Gastrocnemius medialis (tissue), 4 donors: Measurements from ENCODE around the gene FAXDC2. TPM values are rescaled to one million over a fixed set of nuclear protein-coding genes. Genes with fewer than 3 reads are reported as not detected.

Experiments used
- ATAC-seq, 2 donors: fragments of 150-250 bp; one replicate each; pipeline ENCODE4 v1.9.1; 2016
- DNase-seq, 2 donors: peaks; one replicate each; pipeline ENCODE4 v3.0.0-alpha.2; 2019
- H3K27ac ChIP-seq, 4 donors: fragments of 200-600 bp; sonication (generic); 1 replicate in 1 of 4; 2 replicates in 3 of 4; pipeline ENCODE4 v1.5.1; 2016 to 2018; ENCODE audit warnings: mild to moderate bottlenecking in 2 of 4, moderate library complexity in 1 of 4
- H3K27me3 ChIP-seq, 3 donors: fragments of 200-600 bp; sonication (generic) in 2 of 3; 1 replicate in 1 of 3; 2 replicates in 2 of 3; pipeline versions ENCODE4 v1.5.1 to v1.6.0; 2016 to 2019; ENCODE audit warnings: mild to moderate bottlenecking in 1 of 3, moderate library complexity in 1 of 3
- H3K36me3 ChIP-seq, 2 donors: fragments of 200-600 bp; sonication (generic) in 1 of 2; one replicate each; pipeline ENCODE4 v1.5.1; 2017 to 2018
- H3K4me1 ChIP-seq, 2 donors: fragments of 200-600 bp; sonication (generic) in 1 of 2; one replicate each; pipeline ENCODE4 v1.5.1; 2016 to 2017; ENCODE audit warnings: mild to moderate bottlenecking in 2 of 2
- H3K4me3 ChIP-seq, 4 donors: fragments of 200-600 bp; sonication (generic) in 3 of 4; 1 replicate in 1 of 4; 2 replicates in 3 of 4; pipeline ENCODE4 v1.5.1; 2016 to 2019; ENCODE audit warnings: mild to moderate bottlenecking in 2 of 4
- H3K9me3 ChIP-seq, 3 donors: fragments of 200-600 bp; sonication (generic) in 2 of 3; 1 replicate in 1 of 3; 2 replicates in 2 of 3; pipeline ENCODE4 v1.5.1; 2016 to 2019
- CTCF ChIP-seq, 5 experiments: fragments of 450-650 bp in 3 of 5; fragments of 200-600 bp in 2 of 5; sonication (generic) in 2 of 5; IDR thresholded peaks in 4 of 5; conservative IDR thresholded peaks in 1 of 5; 1 replicate in 4 of 5; 2 replicates in 1 of 5; pipeline ENCODE4 v1.5.1; 2016 to 2019; ENCODE audit warnings: antibody characterized with exemption in 5 of 5, mild to moderate bottlenecking in 3 of 5, moderate library complexity in 3 of 5
- POLR2A ChIP-seq, 2 donors: fragments of 450-650 bp; IDR thresholded peaks; one replicate each; pipeline ENCODE4 v1.6.1; 2017; ENCODE audit warnings: antibody characterized with exemption in 2 of 2, mild to moderate bottlenecking in 2 of 2, moderate library complexity in 2 of 2
- in situ Hi-C, 4 donors: fragments of 200-750 bp; cut with MboI; loops; one replicate each; pipeline versions ENCODE4 v1.15.0 to v1.8.0; 2017; ENCODE audit warnings: low sequenced_read_pairs in 4 of 4
- intact Hi-C: fragments of 100-400 bp; cut with DNase I; formaldehyde crosslinking; loops from one replicate; pipeline ENCODE4 v1.15.1; 2023; ENCODE audit warnings: low total_unique reads
- total RNA-seq, 4 donors: library from RNA; depleted of rRNA; stranded (reverse); fragments of >200 nt; gene quantifications; one replicate each; pipeline versions ENCODE4 v1.1.0 to v1.2.3, GENCODE V29; 2016

FAXDC2 gene
- total RNA-seq, 4 donors from 2014 or later: 4.4 to 12.5 (median 6.4) TPM

GRCh38 chr5:154860123-154860522, 9.7 kb upstream of the FAXDC2 start:
- no peaks in the 10 kb centered on the region for H3K9me3 ChIP-seq
- TF ChIP-seq CTCF (IDR thresholded peaks at IDR 0.05 in 4 of 5, conservative IDR thresholded peaks at IDR 0.05 in 1 of 5) (no peak), POLR2A (IDR thresholded peaks at IDR 0.05) (no peak)
- in situ Hi-C loops (no loop called here), intact Hi-C loops (loop anchor here (5.0 kb wide), 1 partner anchor 37 kb away; no protein-coding TSS in a partner anchor)
- H3K27ac ChIP-seq: peak overlapping the region; percentile 95 to 97 (median 97)
- no peak for ATAC-seq
- H3K36me3 ChIP-seq: peaks cover 0 to 3% of the 10 kb centered on the region in 2 donors
- no peaks in the 10 kb centered on the region for H3K27me3 ChIP-seq
- DNase-seq: peak; percentile 7 to 46
- peaks cover 42% of the 10 kb centered on the region in 2 donors for H3K4me1 ChIP-seq
- peak overlapping the region; percentile 74 to 98 (median 92) for H3K4me3 ChIP-seq

- Histone ChIP-seq H3K4me3 (peak overlapping the region; percentile 74 to 98 (median 92)), H3K27me3 (no peaks in the 10 kb centered on the region), H3K36me3 (no peaks in the 10 kb centered on the region), H3K27ac (peak overlapping the region; percentile 95 to 97 (median 97)), H3K4me1 (peaks cover 42% of the 10 kb centered on the region in 2 donors), H3K9me3 (no peaks in the 10 kb centered on the region)
- no peak for ATAC-seq
- in situ Hi-C loops: no loop called here
- DNase-seq: no peak
- TF ChIP-seq POLR2A (IDR thresholded peaks at IDR 0.05): no peak
- TF ChIP-seq CTCF (IDR thresholded peaks at IDR 0.05 in 4 of 5, conservative IDR thresholded peaks at IDR 0.05 in 1 of 5): no peak
- intact Hi-C loops: loop anchor here (1.0 to 10.0 kb wide), 5 partner anchors 80 to 1736 kb away; partner anchors contain the start of genes GEMIN5 and LARP1
Observed at GRCh38 chr5:154858972-154859871, 8.8 kb upstream of the FAXDC2 start.

GRCh38 chr5:154858297-154858971, 8.0 kb upstream of the FAXDC2 start, which contains the start of gene CNOT8:
TSS of gene CNOT8 (plus strand) at chr5:154858627. CDS start at chr5:154863279, 4,652 bp downstream.
- no peaks in the 10 kb centered on the region for H3K9me3 ChIP-seq
- no peaks in the 10 kb centered on the region for H3K36me3 ChIP-seq
- TF ChIP-seq CTCF (IDR thresholded peaks at IDR 0.05 in 4 of 5, conservative IDR thresholded peaks at IDR 0.05 in 1 of 5): no peak
- TF ChIP-seq POLR2A (IDR thresholded peaks at IDR 0.05): peak; percentile 92 to 96
- DNase-seq: peak; percentile 97 to 98
- peak within 1 kb of the TSS; percentile 95 to 97 (median 97) for H3K27ac ChIP-seq
- peak; percentile 79 to 80 for ATAC-seq
- in situ Hi-C loops: no loop called here
- H3K27me3 ChIP-seq: no peaks in the 10 kb centered on the region
- H3K4me3 ChIP-seq: peak within 1 kb of the TSS; percentile 74 to 98 (median 92)
- intact Hi-C loops: loop anchor here (1.0 to 10.0 kb wide), 5 partner anchors 80 to 1736 kb away; partner anchors contain the start of genes GEMIN5 and LARP1
- H3K4me1 ChIP-seq: peaks cover 39 to 41% of the 10 kb centered on the region in 2 donors

DNA sequence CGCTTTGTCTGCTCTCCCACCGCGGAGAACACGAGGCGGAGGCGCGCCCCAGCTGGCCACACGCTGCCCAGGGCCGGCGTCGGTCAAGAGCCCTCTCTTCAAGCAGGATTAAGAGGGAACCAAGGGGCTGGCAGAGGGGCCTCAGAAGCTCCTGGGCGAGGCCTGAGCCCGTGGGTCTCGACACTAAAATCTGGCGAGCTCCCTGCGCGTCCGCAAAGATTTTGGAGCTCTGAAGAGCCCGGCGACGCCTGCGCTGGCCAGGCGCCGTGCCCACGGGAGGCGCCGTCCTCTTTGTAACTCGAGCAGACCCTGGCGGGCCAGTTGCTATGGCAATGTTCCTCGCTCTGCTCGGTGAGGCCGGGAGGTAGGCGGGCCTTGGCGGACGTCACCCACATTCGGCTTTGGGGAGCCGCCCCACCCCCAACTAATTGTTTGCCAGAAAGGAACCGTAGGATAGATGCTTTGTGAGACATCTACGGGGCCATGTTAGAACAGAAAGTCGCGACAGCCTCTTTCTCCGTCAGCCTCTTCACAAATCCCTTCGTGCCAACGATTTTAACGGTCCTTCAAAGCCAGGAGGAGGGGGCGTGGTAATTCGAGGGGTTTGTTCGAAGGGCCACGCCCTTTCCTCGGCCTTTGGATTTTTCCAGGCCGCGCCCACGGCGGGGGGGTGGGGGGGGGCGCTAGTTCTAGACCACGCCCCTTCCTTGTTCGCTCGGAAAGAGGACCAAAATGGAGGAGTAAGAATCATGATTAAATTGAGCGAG, 7.3 kb upstream of the FAXDC2 start:
- peak; percentile 82 to 84 for ATAC-seq
- H3K9me3 ChIP-seq: no peaks in the 10 kb centered on the region
- peak; percentile 93 to 98 for DNase-seq
- H3K36me3 ChIP-seq: no peaks in the 10 kb centered on the region
- H3K4me1 ChIP-seq: peaks cover 33 to 35% of the 10 kb centered on the region in 2 donors
- intact Hi-C loops (loop anchor here (1.0 to 10.0 kb wide), 6 partner anchors 79 to 1737 kb away; partner anchors contain the start of genes GEMIN5 and LARP1), in situ Hi-C loops (no loop called here)
- H3K27ac ChIP-seq: peak overlapping the region; percentile 95 to 97 (median 97)
- no peaks in the 10 kb centered on the region for H3K27me3 ChIP-seq
- TF ChIP-seq POLR2A (IDR thresholded peaks at IDR 0.05) (peak; percentile 64 to 83), CTCF (IDR thresholded peaks at IDR 0.05 in 4 of 5, conservative IDR thresholded peaks at IDR 0.05 in 1 of 5) (peak in 2 of 5 experiments; percentile 11 to 18)
- peak overlapping the region; percentile 74 to 98 (median 92) for H3K4me3 ChIP-seq
